DND-41 (cell line): ENCODE data around the gene HOXD12.

Experiments
- ATAC-seq: fragments of 200-7000 bp; cut with Tn5 transposase; 3 replicates; pipeline ENCODE4 v1.9.1; 2021; ENCODE audit warnings: low read depth; ENCODE audit not compliant: insufficient read depth
- DNase-seq: peaks from one replicate; pipeline ENCODE4 v3.0.0-alpha.2; 2020
- H2AFZ ChIP-seq: 2 replicates; pipeline ENCODE4 v1.6.0; 2012; ENCODE audit warnings: low read depth, low read length
- H3K27ac ChIP-seq: 2 replicates; pipeline ENCODE4 v1.5.1; 2012; ENCODE audit warnings: low read length, inconsistent platforms
- H3K27me3 ChIP-seq: fragments of 200-600 bp; sonication (generic); 2 replicates; pipeline ENCODE4 v1.6.0; 2012; ENCODE audit warnings: low read length, mild to moderate bottlenecking, inconsistent platforms; ENCODE audit not compliant: insufficient read depth, poor library complexity
- H3K36me3 ChIP-seq: 2 replicates; pipeline ENCODE4 v1.5.1; 2012; ENCODE audit warnings: low read length, inconsistent platforms; ENCODE audit not compliant: insufficient read depth
- H3K4me1 ChIP-seq: 2 replicates; pipeline ENCODE4 v1.5.1; 2012; ENCODE audit warnings: mild to moderate bottlenecking, low read length; ENCODE audit not compliant: insufficient read depth
- H3K4me2 ChIP-seq: 2 replicates; pipeline ENCODE4 v1.6.0; 2012; ENCODE audit warnings: mild to moderate bottlenecking, moderate library complexity, low read length, inconsistent platforms; ENCODE audit not compliant: insufficient read depth
- H3K4me3 ChIP-seq, 2 experiments: fragments of 200-600 bp in 1 of 2; shearing (Covaris generic) in 1 of 2; 2 replicates each; pipeline ENCODE4 v1.5.1; 2012 to 2016; ENCODE audit warnings: inconsistent platforms in 2 of 2, low read length in 2 of 2, mild to moderate bottlenecking in 2 of 2, low read depth in 1 of 2, moderate library complexity in 1 of 2
- H3K79me2 ChIP-seq: 2 replicates; pipeline ENCODE4 v1.6.0; 2012; ENCODE audit warnings: low read length, inconsistent platforms; ENCODE audit not compliant: insufficient read depth
- H3K9ac ChIP-seq: 2 replicates; pipeline ENCODE4 v1.6.0; 2012; ENCODE audit warnings: low read depth, mild to moderate bottlenecking, inconsistent platforms, low read length, moderate library complexity
- H3K9me3 ChIP-seq: 2 replicates; pipeline ENCODE4 v1.5.1; 2012; ENCODE audit warnings: low read length, moderate library complexity, mild to moderate bottlenecking, inconsistent platforms; ENCODE audit not compliant: insufficient read depth, severe bottlenecking
- H4K20me1 ChIP-seq: 2 replicates; pipeline ENCODE4 v1.6.0; 2012; ENCODE audit warnings: low read length; ENCODE audit not compliant: insufficient read depth
- EZH2 ChIP-seq: IDR thresholded peaks from 3 replicates; pipeline ENCODE4 v1.6.1; 2012; ENCODE audit warnings: borderline replicate concordance, low read depth, mild to moderate bottlenecking, moderate library complexity, low read length, inconsistent platforms; ENCODE audit not compliant: severe bottlenecking
- TF ChIP-seq, protein P1 (sequence below): IDR thresholded peaks from 2 replicates; pipeline ENCODE4 v1.5.1; 2012; ENCODE audit warnings: borderline replicate concordance, low read length, moderate library complexity, mild to moderate bottlenecking; ENCODE audit not compliant: poor library complexity, severe bottlenecking; ENCODE audit errors: extremely low read depth

The HOXD12 gene

DNA sequence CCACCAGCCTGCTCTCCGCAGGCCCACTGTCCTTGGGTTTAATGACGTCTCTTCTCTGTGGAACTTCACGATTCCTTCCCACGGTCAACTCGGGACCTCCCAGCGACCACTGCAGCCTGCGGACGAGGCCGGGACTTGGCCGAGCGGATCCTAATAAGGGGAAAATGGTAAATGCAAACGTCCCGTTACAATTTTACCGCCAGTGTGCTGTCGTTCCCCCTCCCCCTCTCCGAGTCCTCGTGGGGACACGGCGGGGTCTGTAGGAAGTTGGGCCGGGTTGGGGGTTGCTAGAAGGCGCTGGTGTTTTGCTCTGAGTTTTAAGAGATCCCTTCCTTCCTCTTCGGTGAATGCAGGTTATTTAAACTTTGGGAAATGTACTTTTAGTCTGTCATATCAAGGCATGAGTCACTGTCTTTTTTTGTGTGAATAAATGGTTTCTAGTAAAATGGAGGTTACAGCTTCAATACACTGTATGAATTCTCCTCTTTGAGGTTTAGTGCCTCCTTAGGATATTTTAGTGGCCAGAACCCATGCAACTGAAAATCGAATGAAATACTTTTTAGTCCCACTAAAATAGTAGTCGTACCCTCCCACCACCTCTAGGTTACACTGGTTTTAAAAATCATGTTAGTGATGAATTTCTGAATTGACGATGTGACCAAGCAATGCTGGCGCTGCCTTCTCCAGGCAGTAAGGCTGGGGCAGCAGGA, 9.8 kb downstream of the HOXD12 start:
- H3K27ac ChIP-seq = no peak overlapping the region

DNA sequence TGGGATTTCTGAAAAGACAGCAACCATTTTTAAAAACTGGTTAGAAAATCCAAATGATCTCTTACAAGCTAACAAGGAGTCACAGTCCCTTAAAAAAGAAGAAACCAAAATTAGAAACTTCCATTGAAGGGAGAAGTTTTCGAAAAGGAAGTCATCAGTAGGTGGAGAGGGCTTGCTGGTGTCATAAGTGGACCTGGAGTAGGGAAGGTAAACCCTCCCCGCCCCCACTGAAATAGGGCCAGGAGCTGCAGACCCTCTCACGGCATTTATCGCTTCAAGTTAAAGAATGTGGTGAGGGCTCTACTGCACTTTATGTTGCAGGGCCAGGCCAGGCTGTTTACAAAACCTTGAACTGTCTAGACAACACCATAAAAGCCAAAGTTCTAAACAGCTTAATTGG, 10.4 kb downstream of the HOXD12 start:
- TF ChIP-seq, protein P1, sequence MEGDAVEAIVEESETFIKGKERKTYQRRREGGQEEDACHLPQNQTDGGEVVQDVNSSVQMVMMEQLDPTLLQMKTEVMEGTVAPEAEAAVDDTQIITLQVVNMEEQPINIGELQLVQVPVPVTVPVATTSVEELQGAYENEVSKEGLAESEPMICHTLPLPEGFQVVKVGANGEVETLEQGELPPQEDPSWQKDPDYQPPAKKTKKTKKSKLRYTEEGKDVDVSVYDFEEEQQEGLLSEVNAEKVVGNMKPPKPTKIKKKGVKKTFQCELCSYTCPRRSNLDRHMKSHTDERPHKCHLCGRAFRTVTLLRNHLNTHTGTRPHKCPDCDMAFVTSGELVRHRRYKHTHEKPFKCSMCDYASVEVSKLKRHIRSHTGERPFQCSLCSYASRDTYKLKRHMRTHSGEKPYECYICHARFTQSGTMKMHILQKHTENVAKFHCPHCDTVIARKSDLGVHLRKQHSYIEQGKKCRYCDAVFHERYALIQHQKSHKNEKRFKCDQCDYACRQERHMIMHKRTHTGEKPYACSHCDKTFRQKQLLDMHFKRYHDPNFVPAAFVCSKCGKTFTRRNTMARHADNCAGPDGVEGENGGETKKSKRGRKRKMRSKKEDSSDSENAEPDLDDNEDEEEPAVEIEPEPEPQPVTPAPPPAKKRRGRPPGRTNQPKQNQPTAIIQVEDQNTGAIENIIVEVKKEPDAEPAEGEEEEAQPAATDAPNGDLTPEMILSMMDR = no peak
- no peak for TF ChIP-seq EZH2
- Histone ChIP-seq H3K9me3 (no peaks in the 10 kb centered on the region), H3K9ac (no peak overlapping the region), H3K4me3 (no peak overlapping the region), H3K27me3 (no peaks in the 10 kb centered on the region), H3K4me1 (no peaks in the 10 kb centered on the region), H4K20me1 (no peaks in the 10 kb centered on the region), H3K27ac (no peak overlapping the region), H2AFZ (no peak overlapping the region), H3K4me2 (no peak overlapping the region), H3K79me2 (no peaks in the 10 kb centered on the region), H3K36me3 (no peaks in the 10 kb centered on the region)
- ATAC-seq = no peak
- DNase-seq = no peak

More for the DNA sequence above, 9.8 kb downstream of the HOXD12 start:
- Histone ChIP-seq H4K20me1 (no peaks in the 10 kb centered on the region), H3K9me3 (no peaks in the 10 kb centered on the region), H3K27me3 (no peaks in the 10 kb centered on the region), H3K4me2 (no peak overlapping the region), H3K79me2 (no peaks in the 10 kb centered on the region), H3K4me1 (no peaks in the 10 kb centered on the region), H3K9ac (no peak overlapping the region), H2AFZ (no peak overlapping the region), H3K4me3 (no peak overlapping the region), H3K36me3 (no peaks in the 10 kb centered on the region)
- TF ChIP-seq EZH2 = no peak
- ATAC-seq (no peak), DNase-seq (no peak)

DNA sequence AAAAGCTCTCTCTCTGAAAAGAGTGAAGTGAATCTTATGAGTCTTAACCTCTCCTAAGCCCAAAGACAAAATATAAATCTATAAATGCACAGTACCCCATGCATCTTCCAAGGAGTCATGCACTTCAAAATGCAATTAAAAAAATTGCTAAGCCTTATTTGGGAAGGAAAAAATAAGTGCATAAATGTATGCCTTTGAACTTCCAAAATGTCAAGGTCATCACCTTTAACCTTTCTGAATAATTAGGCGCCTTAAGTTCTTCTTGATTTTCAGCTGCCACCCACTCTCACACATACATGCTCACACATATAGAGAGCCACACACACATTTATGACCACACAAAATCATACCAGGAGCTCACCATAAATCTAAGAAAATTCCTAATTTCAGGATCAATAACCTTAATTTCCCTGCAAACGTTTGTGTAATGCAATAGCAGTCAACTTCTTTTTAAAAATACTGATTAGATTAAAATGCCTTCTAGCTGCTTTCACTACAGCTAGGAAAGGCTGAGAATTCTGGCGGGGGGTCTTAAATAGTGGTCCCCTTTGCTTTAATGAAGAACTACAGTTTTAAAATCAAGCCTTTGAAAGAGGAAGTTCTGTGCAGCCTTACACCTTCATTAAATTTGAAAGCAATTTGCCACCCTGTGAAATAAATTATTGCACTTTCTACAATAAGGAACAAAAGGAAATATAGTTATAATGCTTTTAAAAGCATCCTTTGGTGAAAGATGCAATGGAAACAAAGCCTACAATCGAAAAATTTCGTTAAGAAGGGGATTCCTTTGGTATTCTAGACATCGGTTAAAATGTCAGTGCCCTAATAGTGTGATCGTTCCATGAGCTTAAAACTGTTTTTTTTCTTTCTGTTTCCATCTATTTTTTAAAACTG, 11.1 kb downstream of the HOXD12 start:
- Histone ChIP-seq H3K4me3 (no peak overlapping the region), H3K9me3 (no peaks in the 10 kb centered on the region), H3K4me1 (no peaks in the 10 kb centered on the region), H2AFZ (no peak overlapping the region), H3K79me2 (no peaks in the 10 kb centered on the region), H3K36me3 (no peaks in the 10 kb centered on the region), H3K27ac (no peak overlapping the region), H3K4me2 (no peak overlapping the region), H3K9ac (no peak overlapping the region), H3K27me3 (no peaks in the 10 kb centered on the region), H4K20me1 (no peaks in the 10 kb centered on the region)
- ATAC-seq (no peak), DNase-seq (no peak)
- TF ChIP-seq, protein P1 = no peak
- no peak for TF ChIP-seq EZH2

DNA sequence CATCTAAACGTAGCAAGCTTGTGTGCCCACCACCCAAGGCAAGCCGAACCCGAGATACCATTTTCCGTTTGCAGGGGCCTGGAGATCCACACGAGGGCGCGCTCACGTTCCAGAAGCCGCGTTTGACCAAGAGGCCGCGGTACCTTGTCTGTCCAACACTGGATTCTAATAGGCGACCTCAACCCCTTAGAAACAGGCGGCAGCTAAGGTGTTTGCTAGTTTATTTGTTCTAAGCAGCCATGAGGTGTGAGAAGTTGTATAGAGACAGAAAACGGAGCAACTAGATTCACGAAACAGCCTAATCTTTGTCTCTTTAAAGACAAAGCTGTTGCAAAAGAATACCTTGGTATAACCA, 11.7 kb downstream of the HOXD12 start:
- H3K4me3 ChIP-seq = no peak overlapping the region
- ATAC-seq = no peak

More for the DNA sequence above, 11.7 kb downstream of the HOXD12 start:
- no peak overlapping the region for H3K9ac ChIP-seq
- no peaks in the 10 kb centered on the region for H3K4me1 ChIP-seq
- DNase-seq = no peak
- H3K36me3 ChIP-seq = no peaks in the 10 kb centered on the region
- no peaks in the 10 kb centered on the region for H3K27me3 ChIP-seq
- TF ChIP-seq EZH2 = no peak
- TF ChIP-seq, protein P1 = no peak
- H3K9me3 ChIP-seq = no peaks in the 10 kb centered on the region
- H3K79me2 ChIP-seq = no peaks in the 10 kb centered on the region
- no peaks in the 10 kb centered on the region for H4K20me1 ChIP-seq
- no peak overlapping the region for H2AFZ ChIP-seq
- no peak overlapping the region for H3K4me2 ChIP-seq
- H3K27ac ChIP-seq = no peak overlapping the region
